NCI-H524 treated with DMSO at 0.1 percent for 48 hours (cell line): ENCODE results near the gene RBM26.

Source experiments
- DNase-seq: peaks from one replicate; lab custom pipeline; 2025; lab: John Stamatoyannopoulos, UW

The RBM26 gene

DNA sequence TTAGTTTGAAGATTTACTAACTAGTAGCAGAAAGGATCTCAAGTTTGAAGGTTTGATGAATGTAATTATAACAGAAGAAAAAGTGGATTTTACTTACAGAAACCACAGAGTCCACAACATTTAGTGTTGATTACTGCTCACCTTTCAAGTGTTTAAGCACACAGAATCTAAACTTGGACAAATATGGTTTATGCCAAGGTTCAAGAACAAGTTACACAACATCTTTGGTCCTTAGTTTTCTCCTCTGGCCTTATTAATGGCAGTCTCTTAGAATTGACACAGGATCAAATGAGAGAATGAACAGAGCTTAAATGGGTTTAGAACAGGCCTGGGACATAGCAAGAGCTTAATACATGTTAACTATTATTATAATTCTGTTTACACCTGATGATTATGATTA is 133.0 kb downstream of the RBM26 start:
- DNase-seq: no peak

DNA sequence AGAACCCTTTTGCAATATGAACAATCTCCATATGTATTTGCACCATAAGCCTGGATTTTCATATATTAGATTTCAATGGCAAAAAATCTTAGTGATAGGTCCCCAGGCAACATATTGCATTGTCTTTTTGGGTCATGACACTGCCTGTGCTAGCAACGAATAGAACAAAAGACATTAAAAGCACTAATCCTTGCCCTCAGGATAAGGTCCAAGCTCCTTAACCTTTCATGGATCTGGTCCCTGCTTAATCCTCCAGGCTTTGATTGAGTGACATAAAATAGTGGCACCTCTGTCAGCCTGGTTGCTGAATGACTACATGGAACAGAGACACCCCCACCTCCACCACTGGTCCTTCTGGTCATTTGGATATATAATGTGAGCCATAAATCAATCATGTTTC is 134.4 kb downstream of the RBM26 start:
- DNase-seq: no peak

DNA sequence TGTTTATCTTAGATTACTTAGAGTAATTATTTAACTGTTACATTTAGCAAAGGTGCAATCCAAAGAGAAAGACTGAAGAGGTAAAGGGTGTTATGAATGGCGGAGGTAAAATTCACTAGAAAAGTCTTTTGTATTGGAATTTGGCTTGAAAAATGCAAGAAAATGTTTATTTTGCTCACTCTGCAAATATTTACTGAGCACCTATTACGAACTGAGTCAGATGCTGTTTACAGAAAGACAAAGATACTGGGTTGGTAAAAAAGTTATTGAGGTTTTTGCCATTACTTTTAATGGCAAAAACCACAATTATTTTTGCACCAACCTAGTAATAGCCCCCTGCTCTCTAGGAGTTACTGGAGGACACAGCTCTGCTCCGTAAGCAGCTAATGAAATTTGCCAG is 135.2 kb downstream of the RBM26 start:
- DNase-seq: no peak
